HG02852 (cell line): ENCODE data around the gene OPRD1.

Experiments
- ATAC-seq: cut with Tn5 transposase; IDR thresholded peaks from one replicate; pipeline ENCODE4 v1.9.1; 2021; ENCODE audit warnings: mild to moderate bottlenecking, moderate library complexity; ENCODE audit not compliant: unreplicated experiment

OPRD1 gene

GRCh38 chr1:28902738-28903137 is 90.8 kb downstream of the OPRD1 start:
- no peak for ATAC-seq

- ATAC-seq = no peak
Measured at GRCh38 chr1:28905921-28906666, 94.1 kb downstream of the OPRD1 start.

GRCh38 chr1:28909198-28909597 is 97.2 kb downstream of the OPRD1 start:
- ATAC-seq = no peak

- ATAC-seq = no peak
Measured at GRCh38 chr1:28910379-28911115, 98.6 kb downstream of the OPRD1 start.

DNA sequence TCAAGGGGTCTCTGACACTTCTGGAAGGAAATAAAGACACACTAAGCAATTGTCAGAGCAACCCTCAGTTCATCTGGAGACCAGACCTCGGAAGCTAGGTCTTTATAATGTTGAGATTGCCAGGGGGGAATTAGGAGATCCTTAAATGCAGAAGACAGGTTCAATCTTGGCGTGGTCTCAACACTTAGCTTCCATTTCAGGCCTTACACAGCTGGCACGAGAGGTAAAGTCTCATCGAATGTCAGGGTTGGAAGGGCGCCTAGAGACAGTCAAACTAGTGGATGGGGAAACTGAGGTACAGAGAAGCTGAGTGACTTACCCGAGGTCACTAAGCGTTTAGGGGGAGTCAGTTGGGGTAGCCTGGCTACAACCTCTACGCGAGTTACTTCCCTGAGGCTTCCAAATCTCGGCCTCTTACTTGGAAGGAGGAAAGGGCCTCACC is 101.8 kb downstream of the OPRD1 start:
- ATAC-seq = no peak

DNA sequence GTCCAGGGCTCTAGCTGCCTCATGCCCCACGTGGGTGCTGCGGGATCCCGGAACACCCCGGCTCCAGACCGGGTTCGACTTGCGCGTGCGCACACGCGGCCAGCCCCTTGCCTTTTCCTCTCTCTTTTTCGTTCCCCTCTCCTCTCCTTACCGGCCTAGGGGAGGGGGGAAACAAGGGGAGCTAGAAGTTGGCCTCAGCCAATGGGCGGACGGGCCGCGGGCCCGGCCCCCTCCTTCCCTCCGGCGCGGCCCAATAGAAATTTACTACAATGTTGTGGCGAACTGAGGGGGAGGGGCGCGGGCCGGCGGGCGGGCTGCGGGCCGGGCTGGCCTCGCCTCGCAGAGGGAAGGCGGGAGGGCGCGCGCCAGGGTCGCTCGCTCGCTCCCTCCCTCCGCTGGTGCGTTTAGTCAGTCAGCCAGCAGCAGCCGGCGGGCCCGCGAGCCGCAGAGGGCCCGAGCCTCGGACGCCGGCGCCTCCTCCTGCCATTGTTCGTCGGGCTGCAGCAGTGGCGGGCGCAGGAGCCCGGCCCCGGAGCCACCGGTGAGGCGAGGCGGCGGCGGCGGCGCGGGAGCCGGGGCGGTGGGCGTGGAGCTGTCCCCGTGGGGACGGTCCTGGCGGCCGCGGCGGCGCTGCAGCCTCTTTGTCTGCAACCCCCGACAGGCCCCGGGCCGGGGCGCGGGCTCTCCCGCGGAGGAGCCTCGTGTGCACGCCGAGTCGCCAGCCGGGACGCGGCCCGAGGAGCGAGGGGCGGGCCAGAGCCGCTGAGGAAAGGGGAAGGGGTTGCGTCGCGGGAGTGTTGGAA is 102.5 kb downstream of the OPRD1 start, which contains the start of gene EPB41:
EPB41 (plus strand) TSS at position 342 of the 803 bp plus-strand sequence. CDS start 72,869 bp downstream, outside the sequence.
- peak; percentile 85 for ATAC-seq

DNA sequence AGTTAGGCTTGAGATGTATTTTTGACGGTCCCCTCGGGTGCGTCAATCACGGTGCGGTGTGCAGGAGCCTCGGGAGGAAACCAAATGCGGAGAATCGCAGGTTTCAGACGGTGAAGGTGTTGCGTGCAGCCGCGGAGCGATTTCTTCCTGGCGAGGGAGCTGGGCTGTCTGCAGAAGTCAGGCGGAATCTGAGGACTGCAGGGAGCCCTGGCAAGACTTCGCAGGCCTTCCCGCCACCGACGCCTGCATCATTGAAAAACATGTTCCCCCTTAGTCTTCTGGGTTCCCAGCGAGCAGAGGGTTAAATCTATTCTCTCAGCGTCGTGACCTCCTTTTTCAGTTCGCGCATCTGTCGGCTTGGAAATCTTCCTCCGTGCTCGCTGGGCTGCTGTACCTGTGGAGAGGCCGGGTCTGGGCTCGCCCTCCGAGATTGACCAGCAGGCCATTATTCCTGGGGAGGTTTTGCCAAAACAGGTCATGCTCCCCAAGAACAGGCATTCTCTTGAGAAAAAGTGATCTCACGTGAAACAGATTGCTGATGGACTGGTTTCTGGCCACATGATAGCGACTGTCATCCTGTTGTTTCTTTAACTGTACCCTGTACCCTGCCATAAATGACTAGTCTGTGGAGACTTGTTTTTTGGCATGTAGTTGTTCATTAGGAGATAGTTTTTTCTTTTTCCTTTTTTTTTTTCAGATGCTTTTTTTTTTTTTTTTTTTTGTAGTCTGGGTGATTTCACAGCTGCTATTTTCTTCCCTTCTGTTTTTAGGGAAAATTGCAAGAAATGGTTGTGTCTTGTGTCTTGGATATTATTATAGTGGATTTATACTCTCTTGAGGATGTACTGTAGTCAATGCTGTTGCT is 103.3 kb downstream of the OPRD1 start:
- ATAC-seq = no peak

- ATAC-seq = no peak
Measured at GRCh38 chr1:28917757-28918118, 105.8 kb downstream of the OPRD1 start.
